NCI-H187 treated with DMSO at 0.1 percent for 48 hours (cell line): Measurements from ENCODE around the gene PAN3.

Experiments
- DNase-seq: peaks from one replicate; lab custom pipeline; 2025; lab: John Stamatoyannopoulos, UW

PAN3 gene

GRCh38 chr13:28306325-28306724 is 168.0 kb downstream of the PAN3 start:
- DNase-seq: no peak

GRCh38 chr13:28313579-28313978 is 175.2 kb downstream of the PAN3 start:
- DNase-seq: no peak

GRCh38 chr13:28314879-28315278 is 176.5 kb downstream of the PAN3 start:
- DNase-seq: no peak

GRCh38 chr13:28316129-28316528 is 177.8 kb downstream of the PAN3 start:
- no peak for DNase-seq

- DNase-seq: no peak
These were observed 178.5 kb downstream of the PAN3 start for GRCh38 chr13:28316836-28317235.

GRCh38 chr13:28318496-28318895 is 180.2 kb downstream of the PAN3 start:
- DNase-seq: no peak

GRCh38 chr13:28319528-28319927 is 181.2 kb downstream of the PAN3 start:
- DNase-seq: no peak

- DNase-seq: no peak
These were observed 181.9 kb downstream of the PAN3 start for GRCh38 chr13:28320209-28320608.

- no peak for DNase-seq
These were observed 182.7 kb downstream of the PAN3 start for GRCh38 chr13:28320884-28321574.

GRCh38 chr13:28321756-28322155 is 183.4 kb downstream of the PAN3 start:
- no peak for DNase-seq

GRCh38 chr13:28322256-28322905 is 184.0 kb downstream of the PAN3 start:
- DNase-seq: no peak

GRCh38 chr13:28324181-28324789 is 185.9 kb downstream of the PAN3 start:
- DNase-seq: no peak

- DNase-seq: no peak
These were observed 186.7 kb downstream of the PAN3 start for GRCh38 chr13:28325022-28325421.

- no peak for DNase-seq
These were observed 187.7 kb downstream of the PAN3 start for GRCh38 chr13:28326056-28326455.

- DNase-seq: no peak
These were observed 189.3 kb downstream of the PAN3 start for GRCh38 chr13:28327373-28328270.

GRCh38 chr13:28328271-28328607 is 189.9 kb downstream of the PAN3 start:
- DNase-seq: no peak

GRCh38 chr13:28329395-28330158 is 191.2 kb downstream of the PAN3 start:
- no peak for DNase-seq

- no peak for DNase-seq
These were observed 195.0 kb downstream of the PAN3 start for GRCh38 chr13:28333204-28333881.

GRCh38 chr13:28336193-28336657 is 197.9 kb downstream of the PAN3 start:
- DNase-seq: no peak

GRCh38 chr13:28337166-28338005 is 199.0 kb downstream of the PAN3 start:
- DNase-seq: no peak
